ENCODE results near the gene CSTB. TPM values are rescaled to one million over a fixed set of nuclear protein-coding genes. Genes with fewer than 3 reads are reported as not detected.

The CSTB gene
- total RNA-seq, 1 donor from 2014 or later, result 32.7 TPM

DNA sequence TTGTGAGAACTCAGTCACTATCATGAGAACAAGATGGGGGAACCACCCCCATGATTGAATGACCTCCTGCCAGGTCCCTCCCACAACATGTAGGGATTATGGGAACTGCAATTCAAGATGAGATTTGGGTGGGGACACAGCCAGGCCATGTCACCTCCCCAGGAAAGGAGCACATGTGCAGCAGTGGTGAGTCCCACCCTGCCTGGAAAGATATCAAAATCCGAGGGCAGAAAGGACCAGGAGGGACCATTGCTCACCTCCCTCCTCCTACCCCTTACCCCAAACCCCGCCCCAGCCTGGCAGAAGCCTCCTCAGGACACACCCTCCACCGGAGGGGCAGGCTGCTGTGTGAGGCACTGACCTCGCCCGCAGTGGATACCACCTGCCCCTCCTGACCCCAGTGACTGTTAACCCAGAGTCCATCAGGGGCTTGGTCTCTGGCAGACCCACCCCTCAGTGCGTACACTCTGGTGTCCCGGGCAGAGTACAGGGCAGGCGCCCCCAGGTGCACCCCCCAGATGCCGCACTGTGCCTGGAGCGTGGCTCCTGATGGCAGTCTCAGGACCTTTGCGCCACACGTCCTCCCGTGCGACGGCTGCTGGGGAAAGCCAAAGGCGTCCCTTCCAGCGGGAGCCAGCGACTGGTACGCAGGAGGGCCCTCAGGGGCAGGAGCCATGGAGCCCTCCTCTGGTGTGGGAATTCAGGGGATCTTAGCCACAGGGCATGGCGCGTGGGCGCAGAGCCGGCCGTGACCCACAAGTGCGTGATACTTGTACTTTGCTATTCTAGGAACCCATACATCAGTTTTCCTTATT is 36.3 kb downstream of the CSTB start:
- H3K9me3 Mint-ChIP-seq (ENCODE audit: unreplicated experiment), result peaks cover 6% of the 10 kb centered on the region
- no peak for TF ChIP-seq CTCF (IDR thresholded peaks at IDR 0.05; ENCODE audit: partially characterized antibody, unreplicated experiment)
- peaks cover 1% of the 10 kb centered on the region for H3K27me3 Mint-ChIP-seq (ENCODE audit: unreplicated experiment)
- H3K4me3 Mint-ChIP-seq (ENCODE audit: unreplicated experiment), result no peak overlapping the region
- peaks cover 5% of the 10 kb centered on the region for H3K4me1 Mint-ChIP-seq (ENCODE audit: low read depth, unreplicated experiment)
- H3K36me3 Mint-ChIP-seq (ENCODE audit: unreplicated experiment), result no peaks in the 10 kb centered on the region
- H3K27ac Mint-ChIP-seq (ENCODE audit: unreplicated experiment), result no peak overlapping the region
- no peak for DNase-seq

DNA sequence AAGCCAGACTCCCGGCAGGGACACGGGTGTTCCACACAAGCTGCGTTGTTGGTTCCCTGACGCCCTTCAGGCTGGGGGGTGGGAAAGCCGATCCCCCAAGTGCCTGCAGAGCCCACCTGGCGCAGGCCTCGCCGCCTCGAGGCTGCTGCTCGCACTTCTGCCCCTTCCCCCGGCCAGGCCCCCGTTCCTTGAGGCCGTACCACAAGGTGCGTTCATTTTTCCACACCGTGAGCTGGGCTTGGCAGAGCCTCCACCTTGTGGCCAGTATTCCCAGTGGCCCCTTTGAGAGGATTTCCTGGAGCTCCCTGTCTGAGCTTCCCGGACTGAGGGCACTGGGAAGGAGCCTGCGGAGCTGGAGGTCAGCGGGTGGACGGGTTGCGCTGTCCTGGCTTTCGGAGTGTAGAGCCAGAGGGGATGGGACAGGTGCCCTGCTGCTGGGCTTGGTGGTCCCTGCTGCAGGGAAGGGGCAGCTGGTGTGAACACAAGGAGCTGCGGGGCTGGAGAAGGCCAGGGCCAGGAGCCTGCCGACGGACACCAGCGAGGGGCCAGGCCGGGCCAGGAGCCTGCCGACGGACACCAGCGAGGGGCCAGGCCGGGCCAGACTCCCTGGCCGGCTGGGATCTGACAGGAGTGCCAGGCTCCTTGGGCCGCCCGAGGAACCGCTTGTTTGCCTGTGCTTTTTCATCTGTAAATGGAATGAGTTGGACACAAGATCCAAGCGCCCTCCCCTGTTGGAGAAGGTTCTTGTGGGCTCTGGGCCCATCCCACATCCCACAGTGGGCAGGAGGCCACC is 38.8 kb downstream of the CSTB start:
- Mint-ChIP-seq H3K4me1 (ENCODE audit: low read depth, unreplicated experiment) (peaks cover 15% of the 10 kb centered on the region), H3K9me3 (ENCODE audit: unreplicated experiment) (peaks cover 6% of the 10 kb centered on the region), H3K27ac (ENCODE audit: unreplicated experiment) (no peak overlapping the region), H3K36me3 (ENCODE audit: unreplicated experiment) (no peaks in the 10 kb centered on the region), H3K27me3 (ENCODE audit: unreplicated experiment) (peaks cover 1% of the 10 kb centered on the region), H3K4me3 (ENCODE audit: unreplicated experiment) (no peak overlapping the region)
- no peak for DNase-seq
- TF ChIP-seq CTCF (IDR thresholded peaks at IDR 0.05; ENCODE audit: partially characterized antibody, unreplicated experiment), result no peak

- Mint-ChIP-seq H3K4me1 (ENCODE audit: low read depth, unreplicated experiment) (peaks cover 20% of the 10 kb centered on the region), H3K4me3 (ENCODE audit: unreplicated experiment) (no peak overlapping the region), H3K36me3 (ENCODE audit: unreplicated experiment) (no peaks in the 10 kb centered on the region), H3K9me3 (ENCODE audit: unreplicated experiment) (peaks cover 6% of the 10 kb centered on the region), H3K27ac (ENCODE audit: unreplicated experiment) (no peak overlapping the region), H3K27me3 (ENCODE audit: unreplicated experiment) (peaks cover 1% of the 10 kb centered on the region)
- no peak for TF ChIP-seq CTCF (IDR thresholded peaks at IDR 0.05; ENCODE audit: partially characterized antibody, unreplicated experiment)
- no peak for DNase-seq
These were observed 39.8 kb downstream of the CSTB start for GRCh38 chr21:43736224-43736883.

- DNase-seq, result no peak
- no peak for TF ChIP-seq CTCF (IDR thresholded peaks at IDR 0.05; ENCODE audit: partially characterized antibody, unreplicated experiment)
- H3K4me1 Mint-ChIP-seq (ENCODE audit: low read depth, unreplicated experiment), result peaks cover 19% of the 10 kb centered on the region
- peaks cover 3% of the 10 kb centered on the region for H3K27me3 Mint-ChIP-seq (ENCODE audit: unreplicated experiment)
- no peak overlapping the region for H3K4me3 Mint-ChIP-seq (ENCODE audit: unreplicated experiment)
- H3K36me3 Mint-ChIP-seq (ENCODE audit: unreplicated experiment), result no peaks in the 10 kb centered on the region
- H3K9me3 Mint-ChIP-seq (ENCODE audit: unreplicated experiment), result peaks cover 8% of the 10 kb centered on the region
- H3K27ac Mint-ChIP-seq (ENCODE audit: unreplicated experiment), result no peak overlapping the region
These were observed 40.6 kb downstream of the CSTB start for GRCh38 chr21:43735236-43736091.
